Loucy (cell line): ENCODE data around the gene KYNU.

Source experiments
- EZH2phosphoT487 ChIP-seq: fragments of 200-600 bp; IDR thresholded peaks from 2 replicates; pipeline ENCODE4 v1.6.1; 2018; ENCODE audit warnings: antibody characterized with exemption, mild to moderate bottlenecking, moderate library complexity, borderline replicate concordance
- TF ChIP-seq, protein P1 (sequence below): fragments of 200-600 bp; sonication (generic); conservative IDR thresholded peaks from 2 replicates; pipeline ENCODE4 v1.5.1; 2014; ENCODE audit warnings: mild to moderate bottlenecking, antibody characterized with exemption, low read length

DNA sequence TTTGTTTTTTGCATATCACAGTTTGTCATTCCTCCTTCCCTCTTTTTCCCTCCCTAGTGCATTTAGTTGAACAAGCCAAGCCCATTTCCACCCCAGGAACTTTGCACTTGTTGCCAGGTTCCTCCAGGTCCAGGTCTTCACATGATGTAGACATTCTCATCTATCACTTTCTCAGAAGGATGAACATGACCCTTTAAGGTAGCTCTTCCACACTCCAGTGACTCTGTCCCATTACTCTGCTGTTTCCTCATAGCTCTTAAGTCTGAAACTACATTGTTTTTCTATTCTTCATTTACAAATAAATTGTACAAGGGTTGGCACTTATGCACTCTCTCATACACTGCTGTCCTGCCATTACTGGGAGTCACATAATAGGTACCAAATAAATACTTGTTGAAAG is 6.1 kb downstream of the KYNU start:
- TF ChIP-seq, protein P1, sequence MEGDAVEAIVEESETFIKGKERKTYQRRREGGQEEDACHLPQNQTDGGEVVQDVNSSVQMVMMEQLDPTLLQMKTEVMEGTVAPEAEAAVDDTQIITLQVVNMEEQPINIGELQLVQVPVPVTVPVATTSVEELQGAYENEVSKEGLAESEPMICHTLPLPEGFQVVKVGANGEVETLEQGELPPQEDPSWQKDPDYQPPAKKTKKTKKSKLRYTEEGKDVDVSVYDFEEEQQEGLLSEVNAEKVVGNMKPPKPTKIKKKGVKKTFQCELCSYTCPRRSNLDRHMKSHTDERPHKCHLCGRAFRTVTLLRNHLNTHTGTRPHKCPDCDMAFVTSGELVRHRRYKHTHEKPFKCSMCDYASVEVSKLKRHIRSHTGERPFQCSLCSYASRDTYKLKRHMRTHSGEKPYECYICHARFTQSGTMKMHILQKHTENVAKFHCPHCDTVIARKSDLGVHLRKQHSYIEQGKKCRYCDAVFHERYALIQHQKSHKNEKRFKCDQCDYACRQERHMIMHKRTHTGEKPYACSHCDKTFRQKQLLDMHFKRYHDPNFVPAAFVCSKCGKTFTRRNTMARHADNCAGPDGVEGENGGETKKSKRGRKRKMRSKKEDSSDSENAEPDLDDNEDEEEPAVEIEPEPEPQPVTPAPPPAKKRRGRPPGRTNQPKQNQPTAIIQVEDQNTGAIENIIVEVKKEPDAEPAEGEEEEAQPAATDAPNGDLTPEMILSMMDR, result no peak
- no peak for TF ChIP-seq EZH2phosphoT487
